SK-N-SH (cell line): ENCODE data around the gene DYRK1A. TPM values are rescaled to one million over a fixed set of nuclear protein-coding genes. Genes with fewer than 3 reads are reported as not detected.

Experiments
- CTCF ChIA-PET: fragments of 300-600, 350-600 bp; formaldehyde crosslinking; extraction: SDS; loops from one replicate; lab custom pipeline; 2021; lab: Yijun Ruan, JAX
- POLR2A ChIA-PET: fragments of 350-600 bp; sonication (Branson Sonifier 250); formaldehyde crosslinking; extraction: SDS; loops from one replicate; lab custom pipeline; 2020; ENCODE audit warnings: antibody characterized with exemption, inconsistent platforms; lab: Yijun Ruan, JAX
- DNase-seq: peaks from one replicate; pipeline ENCODE4 v3.0.0; 2012
- H2AFZ ChIP-seq: fragments of 200-600 bp; sonication (generic); 2 replicates; pipeline ENCODE4 v1.8.1; 2016; ENCODE audit warnings: antibody characterized with exemption, mild to moderate bottlenecking, low read depth
- H3F3A ChIP-seq: fragments of 200-600 bp; sonication (generic); replicated peaks from 2 replicates; pipeline ENCODE3; 2016; ENCODE audit warnings: antibody characterized with exemption, mild to moderate bottlenecking; ENCODE audit not compliant: insufficient read depth
- H3K27ac ChIP-seq, 2 experiments: fragments of 200-500 bp in 1 of 2; fragments of 200-600 bp in 1 of 2; sonication (Bioruptor generic) in 1 of 2; sonication (generic), shearing (Covaris generic) in 1 of 2; 2 replicates each; pipeline versions ENCODE4 v1.5.1 to v1.6.1; 2014 to 2016; ENCODE audit warnings: low read depth in 2 of 2, inconsistent platforms in 1 of 2, low read length in 1 of 2, mild to moderate bottlenecking in 1 of 2, mixed read lengths in 1 of 2
- H3K27me3 ChIP-seq: fragments of 200-600 bp; sonication (generic), shearing (Covaris generic); 2 replicates; pipeline ENCODE4 v1.6.1; 2016; ENCODE audit warnings: mixed run types; ENCODE audit not compliant: insufficient read depth
- H3K36me3 ChIP-seq, 2 experiments: fragments of 200-500 bp in 1 of 2; fragments of 200-600 bp in 1 of 2; sonication (Bioruptor generic) in 1 of 2; sonication (generic) in 1 of 2; replicated peaks in 1 of 2; 2 replicates each; pipeline versions ENCODE3 to v1.5.1; 2014 to 2016; ENCODE audit warnings: low read length in 1 of 2, mild to moderate bottlenecking in 1 of 2; ENCODE audit not compliant: insufficient read depth in 2 of 2, control insufficient read depth in 1 of 2
- H3K4me1 ChIP-seq, 2 experiments: fragments of 200-500 bp in 1 of 2; fragments of 200-600 bp in 1 of 2; sonication (Bioruptor generic) in 1 of 2; sonication (generic), shearing (Covaris generic) in 1 of 2; 2 replicates each; pipeline versions ENCODE4 v1.5.1 to v1.6.1; 2014 to 2016; ENCODE audit warnings: low read depth in 1 of 2, low read length in 1 of 2, mixed run types in 1 of 2; ENCODE audit not compliant: insufficient read depth in 2 of 2, control insufficient read depth in 1 of 2
- H3K4me2 ChIP-seq: fragments of 200-600 bp; sonication (generic), shearing (Covaris generic); 2 replicates; pipeline ENCODE4 v1.6.1; 2017; ENCODE audit warnings: mixed run types
- H3K4me3 ChIP-seq, 2 experiments: fragments of 200-500 bp in 1 of 2; fragments of 200-600 bp in 1 of 2; sonication (Bioruptor generic) in 1 of 2; sonication (generic), shearing (Covaris generic) in 1 of 2; 2 replicates each; pipeline versions ENCODE4 v1.5.1 to v1.8.1; 2014 to 2016; ENCODE audit warnings: low read depth in 2 of 2, inconsistent platforms in 1 of 2, low read length in 1 of 2, mild to moderate bottlenecking in 1 of 2, mixed read lengths in 1 of 2, moderate library complexity in 1 of 2
- H3K79me2 ChIP-seq: fragments of 200-600 bp; sonication (generic); 2 replicates; pipeline ENCODE4 v1.8.1; 2017; ENCODE audit warnings: mild to moderate bottlenecking; ENCODE audit not compliant: insufficient read depth
- H3K9ac ChIP-seq: fragments of 200-600 bp; sonication (generic); 2 replicates; pipeline ENCODE4 v1.6.1; 2017; ENCODE audit warnings: mixed run types
- H3K9me2 ChIP-seq: fragments of 200-600 bp; sonication (generic); 2 replicates; pipeline ENCODE4 v1.6.1; 2017; ENCODE audit warnings: mixed run types
- H3K9me3 ChIP-seq: fragments of 200-600 bp; sonication (generic); 2 replicates; pipeline ENCODE4 v1.6.1; 2017; ENCODE audit warnings: mixed run types, mild to moderate bottlenecking, moderate library complexity
- H4K20me1 ChIP-seq: fragments of 200-600 bp; sonication (generic); 2 replicates; pipeline ENCODE4 v1.6.1; 2017; ENCODE audit warnings: mild to moderate bottlenecking, mixed run types; ENCODE audit not compliant: insufficient read depth
- CHD2 ChIP-seq: fragments of 150-350 bp; IDR thresholded peaks from 2 replicates; pipeline ENCODE4 v1.6.1; 2018; ENCODE audit warnings: low read length; ENCODE audit not compliant: partially characterized antibody
- EP300 ChIP-seq, 2 experiments: IDR thresholded peaks; 2 replicates each; pipeline versions ENCODE4 v1.4.0 to v1.6.1; 2012; ENCODE audit warnings: borderline replicate concordance in 1 of 2, low read depth in 1 of 2, low read length in 1 of 2
- EZH2phosphoT487 ChIP-seq: fragments of 200-600 bp; sonication (generic); IDR thresholded peaks from 2 replicates; pipeline ENCODE4 v1.6.1; 2017; ENCODE audit warnings: low read depth, mixed run types, mild to moderate bottlenecking, antibody characterized with exemption, moderate library complexity, borderline replicate concordance
- GABPA ChIP-seq: IDR thresholded peaks from 2 replicates; pipeline ENCODE4 v1.4.0; 2012; ENCODE audit warnings: low read depth, mild to moderate bottlenecking
- GATA2 ChIP-seq: sonication (generic); formaldehyde crosslinking; IDR thresholded peaks from 2 replicates; pipeline ENCODE4 v1.5.0; 2020; ENCODE audit warnings: mild to moderate bottlenecking, missing genetic modification reagents
- IRF3 ChIP-seq: fragments of 150-350 bp; IDR thresholded peaks from 2 replicates; pipeline ENCODE4 v1.6.1; 2016; ENCODE audit warnings: mild to moderate bottlenecking, low read depth, low read length
- JUND ChIP-seq: IDR thresholded peaks from 2 replicates; pipeline ENCODE4 v1.4.0; 2012
- MAX ChIP-seq: IDR thresholded peaks from 2 replicates; pipeline ENCODE4 v1.4.0; 2012; ENCODE audit warnings: low read depth
- MEF2A ChIP-seq: IDR thresholded peaks from 2 replicates; pipeline ENCODE4 v1.4.0; 2012; ENCODE audit warnings: low read depth, borderline replicate concordance
- POLR2AphosphoS5 ChIP-seq: IDR thresholded peaks from 2 replicates; pipeline ENCODE4 v1.6.1; 2012; ENCODE audit warnings: low read depth, low read length
- RAD21 ChIP-seq: IDR thresholded peaks from 2 replicates; pipeline ENCODE4 v1.6.1; 2012; ENCODE audit warnings: mild to moderate bottlenecking, low read length
- REST ChIP-seq: IDR thresholded peaks from 2 replicates; pipeline ENCODE4 v1.6.1; 2012; ENCODE audit warnings: mild to moderate bottlenecking, low read depth, low read length, moderate library complexity
- RXRA ChIP-seq: IDR thresholded peaks from 2 replicates; pipeline ENCODE4 v1.4.0; 2012; ENCODE audit warnings: low read depth, mild to moderate bottlenecking, borderline replicate concordance
- SIN3A ChIP-seq: IDR thresholded peaks from 2 replicates; pipeline ENCODE4 v1.6.1; 2012; ENCODE audit warnings: low read depth, mild to moderate bottlenecking, low read length, moderate library complexity, borderline replicate concordance
- SMC3 ChIP-seq: IDR thresholded peaks from 2 replicates; pipeline ENCODE4 v1.6.1; 2012; ENCODE audit warnings: low read depth, low read length, improper control_type of control experiment
- USF1 ChIP-seq: IDR thresholded peaks from 2 replicates; pipeline ENCODE4 v1.4.0; 2012; ENCODE audit warnings: low read depth, borderline replicate concordance
- USF2 ChIP-seq: fragments of 150-350 bp; IDR thresholded peaks from 2 replicates; pipeline ENCODE4 v1.6.1; 2017; ENCODE audit warnings: antibody characterized with exemption, low read length, low read depth, borderline replicate concordance
- YY1 ChIP-seq: IDR thresholded peaks from 2 replicates; pipeline ENCODE4 v1.4.0; 2012; ENCODE audit warnings: low read depth, mild to moderate bottlenecking
- WGBS: methylation state at CpG from one replicate; pipeline ENCODE4 v1.1.6; 2017; ENCODE audit warnings: low lambda C conversion rate; 5-methylcytosine and 5-hydroxymethylcytosine counted together
- polyA plus RNA-seq, 3 experiments: library from polyadenylated mRNA; depleted of rRNA; stranded (reverse); fragments of >200 nt; gene quantifications; 2 replicates each; pipeline ENCODE4 v1.2.3, GENCODE V29; 2012

DYRK1A gene
- polyA plus RNA-seq, 1 of the 3 experiments (the other 2 are of a cell fraction): 19.3 TPM

GRCh38 chr21:37568415-37568814 lies 201.8 kb downstream of the DYRK1A start:
- Histone ChIP-seq H3K79me2 (no peaks in the 10 kb centered on the region), H3K36me3 (no peaks in the 10 kb centered on the region), H3K4me3 (no peak overlapping the region), H4K20me1 (no peaks in the 10 kb centered on the region), H3K4me2 (no peak overlapping the region), H3K9me2 (no peaks in the 10 kb centered on the region), H3K9ac (no peak overlapping the region), H3K27ac (no peak overlapping the region), H3F3A (peaks cover 12% of the 10 kb centered on the region), H3K27me3 (0 out of 2 replicates have a peak, but pooled peaks cover 6% of the 10 kb centered on the region), H2AFZ (no peak overlapping the region), H3K9me3 (no peaks in the 10 kb centered on the region), H3K4me1 (peaks cover 7 to 14% of the 10 kb centered on the region in 2 experiments; a peak in 2 of 4 replicates)
- DNase-seq: no peak
- ChIA-PET CTCF (no interaction called here), POLR2A (no interaction called here)
- TF ChIP-seq RAD21 (no peak), SIN3A (no peak), EP300 (IDR thresholded peaks at IDR 0.05; ENCODE audit: borderline replicate concordance in 1 of 2, low read depth in 1 of 2, low read length in 1 of 2) (no peak), USF2 (no peak), IRF3 (no peak), GABPA (no peak), REST (no peak), YY1 (no peak), USF1 (no peak), EZH2phosphoT487 (no peak), GATA2 (CRISPR knock-in tag) (no peak), RXRA (no peak), SMC3 (no peak), CHD2 (no peak), MAX (no peak), JUND (no peak), POLR2AphosphoS5 (no peak), MEF2A (no peak)
- 47% methylated on average over 6 of the region's 6 CpGs for WGBS
